ENCODE data around the gene FFAR4. TPM values are rescaled to one million over a fixed set of nuclear protein-coding genes. Genes with fewer than 3 reads are reported as not detected.

Gene FFAR4
- total RNA-seq, 1 donor from 2014 or later: 0.04 TPM

DNA sequence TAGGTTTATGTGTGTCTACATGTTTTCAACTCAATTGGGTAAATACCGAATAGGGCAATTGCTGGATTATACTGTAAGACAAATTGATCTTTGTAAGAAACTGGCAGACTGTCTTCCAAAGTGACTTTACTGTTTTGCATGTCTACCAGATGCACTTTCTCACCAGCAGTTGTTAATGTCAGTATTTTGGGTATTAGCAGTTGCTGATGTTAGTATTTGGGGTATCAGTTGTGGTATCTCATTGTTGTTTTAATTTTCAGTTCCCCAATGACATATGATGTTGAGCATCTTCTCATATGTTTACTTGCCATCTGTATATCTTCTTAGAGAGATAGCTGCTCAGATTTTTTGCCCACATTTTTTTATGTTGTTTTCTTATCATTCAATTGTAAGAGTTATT lies 56.5 kb downstream of the FFAR4 start:
- Histone ChIP-seq H3F3A (ENCODE audit: low read depth) (no peaks in the 10 kb centered on the region), H3K27me3 (peaks cover 12% of the 10 kb centered on the region), H3K4me2 (no peak overlapping the region), H3K79me2 (ENCODE audit: low read depth) (no peaks in the 10 kb centered on the region), H3K9me3 (ENCODE audit: low read depth) (no peaks in the 10 kb centered on the region), H3K4me3 (no peak overlapping the region), H3K27ac (no peak overlapping the region), H3K9ac (no peak overlapping the region), H3K4me1 (peaks cover under 1% of the 10 kb centered on the region), H4K20me1 (ENCODE audit: low read depth) (no peaks in the 10 kb centered on the region), H3K36me3 (no peaks in the 10 kb centered on the region), H2AFZ (replicated peaks) (no peak overlapping the region)
- no peak overlapping the region for H3K27ac Mint-ChIP-seq
- no peak overlapping the region for H3K4me3 Mint-ChIP-seq
- no peak for DNase-seq (ENCODE audit: low spot score)
- H3K4me1 Mint-ChIP-seq: peaks cover under 1% of the 10 kb centered on the region
- TF ChIP-seq EZH2phosphoT487 (IDR thresholded peaks at IDR 0.05) (no peak), EZH2 (IDR thresholded peaks at IDR 0.05) (no peak)
- TF ChIP-seq, protein P1, sequence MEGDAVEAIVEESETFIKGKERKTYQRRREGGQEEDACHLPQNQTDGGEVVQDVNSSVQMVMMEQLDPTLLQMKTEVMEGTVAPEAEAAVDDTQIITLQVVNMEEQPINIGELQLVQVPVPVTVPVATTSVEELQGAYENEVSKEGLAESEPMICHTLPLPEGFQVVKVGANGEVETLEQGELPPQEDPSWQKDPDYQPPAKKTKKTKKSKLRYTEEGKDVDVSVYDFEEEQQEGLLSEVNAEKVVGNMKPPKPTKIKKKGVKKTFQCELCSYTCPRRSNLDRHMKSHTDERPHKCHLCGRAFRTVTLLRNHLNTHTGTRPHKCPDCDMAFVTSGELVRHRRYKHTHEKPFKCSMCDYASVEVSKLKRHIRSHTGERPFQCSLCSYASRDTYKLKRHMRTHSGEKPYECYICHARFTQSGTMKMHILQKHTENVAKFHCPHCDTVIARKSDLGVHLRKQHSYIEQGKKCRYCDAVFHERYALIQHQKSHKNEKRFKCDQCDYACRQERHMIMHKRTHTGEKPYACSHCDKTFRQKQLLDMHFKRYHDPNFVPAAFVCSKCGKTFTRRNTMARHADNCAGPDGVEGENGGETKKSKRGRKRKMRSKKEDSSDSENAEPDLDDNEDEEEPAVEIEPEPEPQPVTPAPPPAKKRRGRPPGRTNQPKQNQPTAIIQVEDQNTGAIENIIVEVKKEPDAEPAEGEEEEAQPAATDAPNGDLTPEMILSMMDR (IDR thresholded peaks at IDR 0.05): no peak
- no peaks in the 10 kb centered on the region for H3K9me3 Mint-ChIP-seq
- H3K36me3 Mint-ChIP-seq: no peaks in the 10 kb centered on the region
- H3K27me3 Mint-ChIP-seq (ENCODE audit: insufficient read depth, low read depth): no peaks in the 10 kb centered on the region

GRCh38 chr10:93628858-93629257 lies 62.4 kb downstream of the FFAR4 start:
- no peaks in the 10 kb centered on the region for H3K79me2 ChIP-seq (ENCODE audit: low read depth)
- no peak for DNase-seq (ENCODE audit: low spot score)
- no peaks in the 10 kb centered on the region for H3K36me3 ChIP-seq
- TF ChIP-seq, protein P1 (IDR thresholded peaks at IDR 0.05): no peak
- TF ChIP-seq EZH2phosphoT487 (IDR thresholded peaks at IDR 0.05): no peak
- no peak for TF ChIP-seq EZH2 (IDR thresholded peaks at IDR 0.05)
- H3K4me2 ChIP-seq: no peak overlapping the region
- no peaks in the 10 kb centered on the region for H3K9me3 Mint-ChIP-seq
- H3K27me3 Mint-ChIP-seq (ENCODE audit: insufficient read depth, low read depth): no peaks in the 10 kb centered on the region
- H3K36me3 Mint-ChIP-seq: no peaks in the 10 kb centered on the region
- H3K9me3 ChIP-seq (ENCODE audit: low read depth): no peaks in the 10 kb centered on the region
- no peaks in the 10 kb centered on the region for H3K4me1 ChIP-seq
- H4K20me1 ChIP-seq (ENCODE audit: low read depth): no peaks in the 10 kb centered on the region
- no peak overlapping the region for H3K9ac ChIP-seq
- H3K27me3 ChIP-seq: no peaks in the 10 kb centered on the region
- peak overlapping the region; percentile 64 for H2AFZ ChIP-seq (replicated peaks)
- no peak overlapping the region for H3K4me3 ChIP-seq
- H3F3A ChIP-seq (ENCODE audit: low read depth): no peaks in the 10 kb centered on the region
- H3K4me1 Mint-ChIP-seq: peaks cover 31% of the 10 kb centered on the region
- H3K27ac ChIP-seq: no peak overlapping the region
- no peak overlapping the region for H3K4me3 Mint-ChIP-seq
- H3K27ac Mint-ChIP-seq: no peak overlapping the region

DNA sequence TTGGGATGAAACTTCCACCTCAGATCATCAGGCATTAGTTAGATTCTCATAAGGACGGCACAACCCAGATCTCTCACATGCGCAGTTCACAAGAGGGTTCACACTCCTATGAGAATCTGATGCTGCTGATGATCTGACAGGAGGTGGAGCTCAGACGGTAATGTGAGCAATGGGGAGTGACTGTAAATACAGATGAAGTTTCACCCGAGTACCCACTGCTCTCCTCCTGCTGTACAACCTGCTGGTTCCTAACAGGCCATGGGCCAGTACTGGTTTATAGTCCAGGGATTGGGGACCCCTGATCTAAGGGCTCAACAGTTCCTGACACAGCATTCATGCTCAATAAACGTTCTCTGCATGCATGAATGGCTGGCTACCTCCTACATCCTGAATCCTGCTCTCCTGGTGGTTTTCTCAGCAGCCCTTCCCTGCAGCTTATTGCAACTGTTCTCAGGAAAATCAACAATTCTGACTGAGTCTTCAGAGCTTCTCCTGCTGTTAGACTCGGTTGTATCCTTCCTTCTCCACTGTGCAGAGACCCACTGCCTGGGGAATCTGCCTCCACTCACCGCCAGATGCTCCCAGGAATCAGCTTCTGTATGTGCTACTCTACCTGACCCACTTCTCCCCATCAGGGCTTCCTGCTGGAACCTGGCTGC lies 63.3 kb downstream of the FFAR4 start:
- no peak overlapping the region for H3K4me2 ChIP-seq
- Mint-ChIP-seq H3K36me3 (no peaks in the 10 kb centered on the region), H3K27me3 (ENCODE audit: insufficient read depth, low read depth) (no peaks in the 10 kb centered on the region), H3K4me3 (no peak overlapping the region), H3K9me3 (no peaks in the 10 kb centered on the region), H3K4me1 (peaks cover 31% of the 10 kb centered on the region), H3K27ac (no peak overlapping the region)
- H3K9me3 ChIP-seq (ENCODE audit: low read depth): no peaks in the 10 kb centered on the region
- H3F3A ChIP-seq (ENCODE audit: low read depth): no peaks in the 10 kb centered on the region
- no peak overlapping the region for H2AFZ ChIP-seq (replicated peaks)
- H3K4me1 ChIP-seq: no peaks in the 10 kb centered on the region
- no peak overlapping the region for H3K27ac ChIP-seq
- H3K36me3 ChIP-seq: no peaks in the 10 kb centered on the region
- no peak for DNase-seq (ENCODE audit: low spot score)
- no peaks in the 10 kb centered on the region for H3K79me2 ChIP-seq (ENCODE audit: low read depth)
- TF ChIP-seq EZH2phosphoT487 (IDR thresholded peaks at IDR 0.05) (no peak), EZH2 (IDR thresholded peaks at IDR 0.05) (no peak)
- TF ChIP-seq, protein P1 (IDR thresholded peaks at IDR 0.05): no peak
- no peaks in the 10 kb centered on the region for H3K27me3 ChIP-seq
- no peak overlapping the region for H3K4me3 ChIP-seq
- no peak overlapping the region for H3K9ac ChIP-seq
- H4K20me1 ChIP-seq (ENCODE audit: low read depth): no peaks in the 10 kb centered on the region
